ENCODE results near the gene CYFIP2.

CYFIP2 gene

GRCh38 chr5:157258450-157258849 lies 7.5 kb upstream of the CYFIP2 start:
- TF ChIP-seq BACH2 (CRISPR knock-in tag; IDR thresholded peaks at IDR 0.05; ENCODE audit: borderline replicate concordance) (no peak), TOX (CRISPR knock-in tag; IDR thresholded peaks at IDR 0.05; ENCODE audit: borderline replicate concordance) (no peak), PPARA (CRISPR knock-in tag; IDR thresholded peaks at IDR 0.05; ENCODE audit: borderline replicate concordance) (no peak), ZNF565 (CRISPR knock-in tag; conservative IDR thresholded peaks at IDR 0.05; ENCODE audit: low read depth) (no peak), ZNF8 (CRISPR knock-in tag; IDR thresholded peaks at IDR 0.05) (no peak), PATZ1 (CRISPR knock-in tag; IDR thresholded peaks at IDR 0.05; ENCODE audit: borderline replicate concordance) (no peak), CSDC2 (CRISPR knock-in tag; IDR thresholded peaks at IDR 0.05) (no peak), ZNF70 (CRISPR knock-in tag; IDR thresholded peaks at IDR 0.05) (no peak), RARB (CRISPR knock-in tag; IDR thresholded peaks at IDR 0.05) (no peak), OSR1 (CRISPR knock-in tag; IDR thresholded peaks at IDR 0.05) (no peak), ARNTL (CRISPR knock-in tag; IDR thresholded peaks at IDR 0.05; ENCODE audit: borderline replicate concordance, low read depth) (no peak), SNAI2 (CRISPR knock-in tag; IDR thresholded peaks at IDR 0.05) (no peak), ISL1 (CRISPR knock-in tag; IDR thresholded peaks at IDR 0.05) (no peak), ZC3H10 (CRISPR knock-in tag; IDR thresholded peaks at IDR 0.05) (no peak), ZFP3 (CRISPR knock-in tag; IDR thresholded peaks at IDR 0.05) (no peak), ESRRG (CRISPR knock-in tag; IDR thresholded peaks at IDR 0.05) (no peak)
- TF ChIP-seq, protein P1, sequence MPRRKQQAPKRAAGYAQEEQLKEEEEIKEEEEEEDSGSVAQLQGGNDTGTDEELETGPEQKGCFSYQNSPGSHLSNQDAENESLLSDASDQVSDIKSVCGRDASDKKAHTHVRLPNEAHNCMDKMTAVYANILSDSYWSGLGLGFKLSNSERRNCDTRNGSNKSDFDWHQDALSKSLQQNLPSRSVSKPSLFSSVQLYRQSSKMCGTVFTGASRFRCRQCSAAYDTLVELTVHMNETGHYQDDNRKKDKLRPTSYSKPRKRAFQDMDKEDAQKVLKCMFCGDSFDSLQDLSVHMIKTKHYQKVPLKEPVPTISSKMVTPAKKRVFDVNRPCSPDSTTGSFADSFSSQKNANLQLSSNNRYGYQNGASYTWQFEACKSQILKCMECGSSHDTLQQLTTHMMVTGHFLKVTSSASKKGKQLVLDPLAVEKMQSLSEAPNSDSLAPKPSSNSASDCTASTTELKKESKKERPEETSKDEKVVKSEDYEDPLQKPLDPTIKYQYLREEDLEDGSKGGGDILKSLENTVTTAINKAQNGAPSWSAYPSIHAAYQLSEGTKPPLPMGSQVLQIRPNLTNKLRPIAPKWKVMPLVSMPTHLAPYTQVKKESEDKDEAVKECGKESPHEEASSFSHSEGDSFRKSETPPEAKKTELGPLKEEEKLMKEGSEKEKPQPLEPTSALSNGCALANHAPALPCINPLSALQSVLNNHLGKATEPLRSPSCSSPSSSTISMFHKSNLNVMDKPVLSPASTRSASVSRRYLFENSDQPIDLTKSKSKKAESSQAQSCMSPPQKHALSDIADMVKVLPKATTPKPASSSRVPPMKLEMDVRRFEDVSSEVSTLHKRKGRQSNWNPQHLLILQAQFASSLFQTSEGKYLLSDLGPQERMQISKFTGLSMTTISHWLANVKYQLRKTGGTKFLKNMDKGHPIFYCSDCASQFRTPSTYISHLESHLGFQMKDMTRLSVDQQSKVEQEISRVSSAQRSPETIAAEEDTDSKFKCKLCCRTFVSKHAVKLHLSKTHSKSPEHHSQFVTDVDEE (CRISPR knock-in tag; IDR thresholded peaks at IDR 0.05), result no peak
- TF ChIP-seq, protein P2, sequence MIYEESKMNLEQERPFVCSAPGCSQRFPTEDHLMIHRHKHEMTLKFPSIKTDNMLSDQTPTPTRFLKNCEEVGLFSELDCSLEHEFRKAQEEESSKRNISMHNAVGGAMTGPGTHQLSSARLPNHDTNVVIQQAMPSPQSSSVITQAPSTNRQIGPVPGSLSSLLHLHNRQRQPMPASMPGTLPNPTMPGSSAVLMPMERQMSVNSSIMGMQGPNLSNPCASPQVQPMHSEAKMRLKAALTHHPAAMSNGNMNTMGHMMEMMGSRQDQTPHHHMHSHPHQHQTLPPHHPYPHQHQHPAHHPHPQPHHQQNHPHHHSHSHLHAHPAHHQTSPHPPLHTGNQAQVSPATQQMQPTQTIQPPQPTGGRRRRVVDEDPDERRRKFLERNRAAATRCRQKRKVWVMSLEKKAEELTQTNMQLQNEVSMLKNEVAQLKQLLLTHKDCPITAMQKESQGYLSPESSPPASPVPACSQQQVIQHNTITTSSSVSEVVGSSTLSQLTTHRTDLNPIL (CRISPR knock-in tag; IDR thresholded peaks at IDR 0.05; ENCODE audit: low read depth), result no peak
- TF ChIP-seq, protein P3, sequence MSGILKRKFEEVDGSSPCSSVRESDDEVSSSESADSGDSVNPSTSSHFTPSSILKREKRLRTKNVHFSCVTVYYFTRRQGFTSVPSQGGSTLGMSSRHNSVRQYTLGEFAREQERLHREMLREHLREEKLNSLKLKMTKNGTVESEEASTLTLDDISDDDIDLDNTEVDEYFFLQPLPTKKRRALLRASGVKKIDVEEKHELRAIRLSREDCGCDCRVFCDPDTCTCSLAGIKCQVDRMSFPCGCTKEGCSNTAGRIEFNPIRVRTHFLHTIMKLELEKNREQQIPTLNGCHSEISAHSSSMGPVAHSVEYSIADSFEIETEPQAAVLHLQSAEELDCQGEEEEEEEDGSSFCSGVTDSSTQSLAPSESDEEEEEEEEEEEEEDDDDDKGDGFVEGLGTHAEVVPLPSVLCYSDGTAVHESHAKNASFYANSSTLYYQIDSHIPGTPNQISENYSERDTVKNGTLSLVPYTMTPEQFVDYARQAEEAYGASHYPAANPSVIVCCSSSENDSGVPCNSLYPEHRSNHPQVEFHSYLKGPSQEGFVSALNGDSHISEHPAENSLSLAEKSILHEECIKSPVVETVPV (CRISPR knock-in tag; IDR thresholded peaks at IDR 0.05), result no peak
- TF ChIP-seq, protein P4, sequence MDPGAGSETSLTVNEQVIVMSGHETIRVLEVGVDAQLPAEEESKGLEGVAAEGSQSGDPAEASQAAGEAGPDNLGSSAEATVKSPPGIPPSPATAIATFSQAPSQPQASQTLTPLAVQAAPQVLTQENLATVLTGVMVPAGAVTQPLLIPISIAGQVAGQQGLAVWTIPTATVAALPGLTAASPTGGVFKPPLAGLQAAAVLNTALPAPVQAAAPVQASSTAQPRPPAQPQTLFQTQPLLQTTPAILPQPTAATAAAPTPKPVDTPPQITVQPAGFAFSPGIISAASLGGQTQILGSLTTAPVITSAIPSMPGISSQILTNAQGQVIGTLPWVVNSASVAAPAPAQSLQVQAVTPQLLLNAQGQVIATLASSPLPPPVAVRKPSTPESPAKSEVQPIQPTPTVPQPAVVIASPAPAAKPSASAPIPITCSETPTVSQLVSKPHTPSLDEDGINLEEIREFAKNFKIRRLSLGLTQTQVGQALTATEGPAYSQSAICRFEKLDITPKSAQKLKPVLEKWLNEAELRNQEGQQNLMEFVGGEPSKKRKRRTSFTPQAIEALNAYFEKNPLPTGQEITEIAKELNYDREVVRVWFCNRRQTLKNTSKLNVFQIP (CRISPR knock-in tag; IDR thresholded peaks at IDR 0.05; ENCODE audit: borderline replicate concordance, low read depth), result no peak
- ATAC-seq, result no peak

GRCh38 chr5:157259699-157260098 lies 6.2 kb upstream of the CYFIP2 start:
- no peak for TF ChIP-seq PPARA (CRISPR knock-in tag; IDR thresholded peaks at IDR 0.05; ENCODE audit: borderline replicate concordance)
- TF ChIP-seq ZNF565 (CRISPR knock-in tag; conservative IDR thresholded peaks at IDR 0.05; ENCODE audit: low read depth), result no peak
- TF ChIP-seq ZFP3 (CRISPR knock-in tag; IDR thresholded peaks at IDR 0.05), result no peak
- ATAC-seq, result no peak

DNA sequence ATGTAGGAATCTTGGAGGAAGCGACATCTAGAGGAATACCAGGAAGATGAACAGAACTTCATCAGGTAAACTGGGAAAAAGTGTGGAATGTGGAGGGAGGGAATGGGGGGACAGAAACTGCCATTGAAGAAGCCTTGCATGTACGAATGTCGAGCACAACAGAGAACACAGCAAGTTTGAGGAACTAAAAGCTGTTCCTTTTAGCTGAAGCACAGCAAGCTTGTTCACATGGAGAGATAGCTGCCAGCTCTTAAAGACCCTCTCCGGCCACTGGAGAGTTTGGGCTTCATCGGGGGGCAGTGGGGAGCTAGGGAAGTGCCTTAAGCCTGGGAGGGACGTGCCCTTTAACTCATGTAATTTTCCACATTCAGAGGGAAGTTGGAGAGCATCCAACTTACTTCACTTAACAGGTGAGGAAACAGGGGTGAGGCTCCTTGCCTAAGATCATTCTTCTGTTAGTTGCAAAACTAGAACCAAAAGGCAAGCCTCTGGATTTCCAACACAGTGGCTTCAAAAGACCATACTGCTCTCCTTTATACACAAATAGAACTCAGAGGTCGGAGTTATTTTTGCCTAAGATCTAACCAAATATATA lies 2.3 kb upstream of the CYFIP2 start:
- ATAC-seq, result no peak
- TF ChIP-seq ZFP3 (CRISPR knock-in tag; IDR thresholded peaks at IDR 0.05) (no peak), CSDC2 (CRISPR knock-in tag; IDR thresholded peaks at IDR 0.05) (no peak), PPARA (CRISPR knock-in tag; IDR thresholded peaks at IDR 0.05; ENCODE audit: borderline replicate concordance) (no peak), ZNF8 (CRISPR knock-in tag; IDR thresholded peaks at IDR 0.05) (no peak), ZFP30 (CRISPR knock-in tag; IDR thresholded peaks at IDR 0.05) (no peak), BACH2 (CRISPR knock-in tag; IDR thresholded peaks at IDR 0.05; ENCODE audit: borderline replicate concordance) (no peak), ARNTL (CRISPR knock-in tag; IDR thresholded peaks at IDR 0.05; ENCODE audit: borderline replicate concordance, low read depth) (no peak), ISL1 (CRISPR knock-in tag; IDR thresholded peaks at IDR 0.05) (no peak)
- TF ChIP-seq, protein P1 (CRISPR knock-in tag; IDR thresholded peaks at IDR 0.05), result no peak
- TF ChIP-seq, protein P2 (CRISPR knock-in tag; IDR thresholded peaks at IDR 0.05; ENCODE audit: low read depth), result no peak
- TF ChIP-seq, protein P4 (CRISPR knock-in tag; IDR thresholded peaks at IDR 0.05; ENCODE audit: borderline replicate concordance, low read depth), result no peak

Measured in SK-N-SH treated with all-trans-retinoic acid at 6 μM for 48 hours (cell line).